ENCODE data around the gene TTC33.
A peak's percentile ranks its signal among the peaks of the same experiment; 100 is the strongest.

Gene TTC33

DNA sequence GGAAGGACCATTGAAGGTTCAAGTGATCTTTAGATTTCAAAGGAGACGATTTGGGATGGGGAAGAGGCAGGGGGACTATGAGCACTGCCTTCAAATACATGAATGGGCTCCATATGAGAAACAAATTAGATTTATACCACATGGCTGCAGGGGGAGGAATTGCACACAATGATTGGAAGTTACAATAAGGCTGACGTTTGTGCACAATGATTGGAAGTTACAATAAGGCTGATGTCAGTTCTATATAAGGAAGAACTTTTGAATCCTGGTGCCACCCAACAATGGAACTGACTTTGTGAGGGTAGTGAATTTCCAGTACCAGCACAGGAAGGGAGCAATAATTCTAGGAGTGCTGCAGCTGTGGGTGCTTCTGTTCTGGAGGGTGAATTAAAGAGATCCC, 171.7 kb downstream of the TTC33 start:
- TF ChIP-seq CTCF (IDR thresholded peaks at IDR 0.05; ENCODE audit: low read length, missing control alignments), result no peak
- no peak for DNase-seq (ENCODE audit: low read depth)
- H3K4me3 ChIP-seq (replicated peaks; ENCODE audit: low read depth, low read length), result no peak overlapping the region

DNA sequence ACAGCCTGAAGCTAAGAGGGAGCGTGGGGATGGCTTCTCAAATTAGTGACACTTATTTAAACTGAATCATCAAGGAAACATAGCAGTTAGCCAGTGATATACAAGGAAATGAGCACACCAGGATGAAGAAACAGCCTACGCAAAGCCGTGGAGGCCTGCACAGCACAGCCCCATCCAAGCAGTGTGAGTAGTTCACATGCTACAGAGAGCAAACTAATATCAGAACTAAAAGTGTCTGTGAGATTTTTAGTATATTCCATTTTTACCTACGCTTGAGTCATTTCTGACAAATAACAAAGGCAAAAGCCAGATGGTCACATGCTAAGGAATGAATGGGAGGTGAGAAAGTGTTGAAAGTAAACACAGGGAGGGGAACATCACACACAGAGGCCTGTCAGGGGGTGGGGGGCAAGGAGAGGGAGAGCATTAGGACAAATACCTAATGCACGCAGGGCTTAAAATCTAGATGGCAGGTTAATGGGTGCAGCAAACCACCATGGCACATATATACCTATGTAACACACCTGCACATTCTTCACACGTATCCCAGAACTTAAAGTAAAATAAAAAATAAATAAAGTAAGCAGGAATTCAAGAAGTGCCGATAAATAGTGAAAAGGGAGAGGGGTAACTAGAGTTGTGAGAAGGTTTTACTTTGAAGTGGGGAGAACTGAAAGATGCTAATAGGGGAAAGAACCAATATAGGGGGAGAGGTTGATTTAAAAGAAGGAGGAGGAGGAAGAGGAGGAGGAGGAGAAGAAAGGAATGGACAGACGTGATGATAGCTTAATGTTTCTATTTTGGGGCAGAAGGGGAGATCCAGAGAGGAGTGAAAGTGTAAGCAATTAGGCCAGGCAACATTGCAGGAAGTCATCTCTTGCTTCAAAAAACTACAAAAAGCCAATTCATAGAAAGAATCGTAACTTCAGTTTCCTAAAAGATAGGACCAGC, 177.0 kb downstream of the TTC33 start:
- TF ChIP-seq CTCF (IDR thresholded peaks at IDR 0.05; ENCODE audit: low read length, missing control alignments), result no peak
- no peak overlapping the region for H3K4me3 ChIP-seq (replicated peaks; ENCODE audit: low read depth, low read length)
- DNase-seq (ENCODE audit: low read depth), result peak; percentile 45

GRCh38 chr5:40577718-40578117, 178.0 kb downstream of the TTC33 start:
- no peak overlapping the region for H3K4me3 ChIP-seq (replicated peaks; ENCODE audit: low read depth, low read length)
- no peak for TF ChIP-seq CTCF (IDR thresholded peaks at IDR 0.05; ENCODE audit: low read length, missing control alignments)
- DNase-seq (ENCODE audit: low read depth), result no peak

GRCh38 chr5:40575921-40576320, 179.8 kb downstream of the TTC33 start:
- no peak overlapping the region for H3K4me3 ChIP-seq (replicated peaks; ENCODE audit: low read depth, low read length)
- no peak for DNase-seq (ENCODE audit: low read depth)
- TF ChIP-seq CTCF (IDR thresholded peaks at IDR 0.05; ENCODE audit: low read length, missing control alignments), result no peak

GRCh38 chr5:40575411-40575810, 180.3 kb downstream of the TTC33 start:
- no peak for DNase-seq (ENCODE audit: low read depth)
- TF ChIP-seq CTCF (IDR thresholded peaks at IDR 0.05; ENCODE audit: low read length, missing control alignments), result no peak
- no peak overlapping the region for H3K4me3 ChIP-seq (replicated peaks; ENCODE audit: low read depth, low read length)

DNA sequence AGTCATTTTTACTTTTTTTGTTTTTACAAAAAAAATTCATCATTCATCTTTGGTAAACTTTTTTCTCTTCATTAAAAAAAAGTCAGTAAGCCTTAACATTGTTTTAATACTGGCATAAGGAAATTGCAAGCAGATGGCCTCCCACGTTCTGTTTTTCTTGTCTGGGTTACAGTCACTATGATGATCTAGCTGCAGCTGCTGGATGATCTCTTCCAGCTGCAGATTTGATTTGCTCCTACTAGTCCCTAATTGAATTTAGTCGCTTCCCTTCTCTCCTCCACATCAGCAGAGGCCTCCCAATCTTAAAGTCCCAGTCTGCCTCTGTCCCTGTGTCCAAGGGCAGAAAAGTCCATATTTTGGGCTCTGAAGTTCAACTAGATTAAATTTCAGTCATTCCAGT, 182.8 kb downstream of the TTC33 start:
- peak; percentile 84 for DNase-seq (ENCODE audit: low read depth)
- no peak for TF ChIP-seq CTCF (IDR thresholded peaks at IDR 0.05; ENCODE audit: low read length, missing control alignments)

GRCh38 chr5:40572391-40572790, 183.4 kb downstream of the TTC33 start:
- TF ChIP-seq CTCF (IDR thresholded peaks at IDR 0.05; ENCODE audit: low read length, missing control alignments), result no peak
- peak; percentile 30 for DNase-seq (ENCODE audit: low read depth)
- H3K4me3 ChIP-seq (replicated peaks; ENCODE audit: low read depth, low read length), result no peak overlapping the region

More for the DNA sequence above, 182.8 kb downstream of the TTC33 start:
- no peak overlapping the region for H3K4me3 ChIP-seq (replicated peaks; ENCODE audit: low read depth, low read length)

Measured in fibroblast of pulmonary artery (primary cell).